OCI-LY3 (cell line): ENCODE results near the gene CSAG1.
"Not testable (repeated sequence)": the region's sequence is repeated elsewhere in the genome, so short reads cannot be mapped to it uniquely, and the experiment has no call there.

ENCODE experiments used
- H2AFZ ChIP-seq: fragments of 200-600, 300-600 bp; shearing (Covaris generic); 2 replicates; pipeline ENCODE4 v1.6.0; 2014; ENCODE audit warnings: antibody characterized with exemption, low read depth, low read length
- H3K27ac ChIP-seq: fragments of 200-600, 300-600 bp; sonication (generic); 2 replicates; pipeline ENCODE4 v1.5.1; 2014; ENCODE audit warnings: mild to moderate bottlenecking, low read length, moderate library complexity, mixed read lengths
- H3K27me3 ChIP-seq: fragments of 200-600, 300-600 bp; sonication (generic); 2 replicates; pipeline ENCODE4 v1.6.1; 2014; ENCODE audit warnings: low read depth, low read length, mixed read lengths
- H3K36me3 ChIP-seq: fragments of 200-600, 300-600 bp; sonication (generic); replicated peaks from 2 replicates; pipeline ENCODE3; 2014; ENCODE audit warnings: low read depth, low read length, mixed read lengths
- H3K4me1 ChIP-seq: fragments of 300-600, 200-600 bp; sonication (generic); 2 replicates; pipeline ENCODE4 v1.6.1; 2014; ENCODE audit warnings: low read length, mixed read lengths
- H3K4me2 ChIP-seq: fragments of 200-600, 300-600 bp; sonication (generic); 2 replicates; pipeline ENCODE4 v1.6.1; 2014; ENCODE audit warnings: low read length, mixed read lengths
- H3K4me3 ChIP-seq: fragments of 300-600, 200-600 bp; sonication (generic); 2 replicates; pipeline ENCODE4 v1.5.1; 2014; ENCODE audit warnings: antibody characterized with exemption, mild to moderate bottlenecking, low read length, moderate library complexity
- H3K79me2 ChIP-seq: fragments of 300-600, 200-600 bp; shearing (Covaris generic); 2 replicates; pipeline ENCODE4 v1.6.1; 2014; ENCODE audit warnings: mild to moderate bottlenecking, low read length, mixed read lengths
- H3K9ac ChIP-seq: fragments of 300-600, 200-600 bp; shearing (Covaris generic); 2 replicates; pipeline ENCODE4 v1.6.0; 2014; ENCODE audit warnings: mild to moderate bottlenecking, low read length, moderate library complexity
- H3K9me3 ChIP-seq: fragments of 200-600, 300-600 bp; shearing (Covaris generic); 2 replicates; pipeline ENCODE4 v1.6.1; 2014; ENCODE audit warnings: low read length, mixed read lengths; ENCODE audit not compliant: insufficient read depth
- H4K20me1 ChIP-seq: fragments of 200-600, 300-600 bp; sonication (generic); 2 replicates; pipeline ENCODE4 v1.6.1; 2016; ENCODE audit warnings: low read length, mixed read lengths; ENCODE audit not compliant: insufficient read depth
- CTCF ChIP-seq: fragments of 200-600, 300-600 bp; sonication (generic); IDR thresholded peaks from 2 replicates; pipeline ENCODE4 v1.5.1; 2014; ENCODE audit warnings: antibody characterized with exemption, low read length, low read depth
- EZH2phosphoT487 ChIP-seq: fragments of 200-600 bp; shearing (Covaris generic); IDR thresholded peaks from 2 replicates; pipeline ENCODE4 v1.6.1; 2018; ENCODE audit warnings: antibody characterized with exemption, mixed run types, low read depth

CSAG1 gene

GRCh38 chrX:152725409-152725808 lies 8.1 kb downstream of the CSAG1 start:
- H4K20me1 ChIP-seq: no peaks in the 10 kb centered on the region
- no peaks in the 10 kb centered on the region for H3K36me3 ChIP-seq
- no peaks in the 10 kb centered on the region for H3K27me3 ChIP-seq
- H3K9me3 ChIP-seq: no peaks in the 10 kb centered on the region
- no peak for TF ChIP-seq EZH2phosphoT487
- TF ChIP-seq CTCF: no peak
- H3K4me2 ChIP-seq: no peak overlapping the region
- H3K4me3 ChIP-seq: no peak overlapping the region
- no peak overlapping the region for H3K27ac ChIP-seq
- no peaks in the 10 kb centered on the region for H3K4me1 ChIP-seq
- H3K79me2 ChIP-seq: no peaks in the 10 kb centered on the region
- H2AFZ ChIP-seq: no peak overlapping the region
- no peak overlapping the region for H3K9ac ChIP-seq

- H3K27ac ChIP-seq, H4K20me1 ChIP-seq, H3K4me2 ChIP-seq, H3K27me3 ChIP-seq, H3K9me3 ChIP-seq, H3K4me3 ChIP-seq, H3K79me2 ChIP-seq, H3K9ac ChIP-seq, H3K4me1 ChIP-seq, H3K36me3 ChIP-seq, H2AFZ ChIP-seq: not testable (repeated sequence)
Measured at GRCh38 chrX:152713815-152714787, 19.4 kb downstream of the CSAG1 start, which contains the start of gene MAGEA2B. MAGEA2B (plus strand) TSS chrX:152714628; CDS start chrX:152717107, 2,479 bp downstream.

DNA sequence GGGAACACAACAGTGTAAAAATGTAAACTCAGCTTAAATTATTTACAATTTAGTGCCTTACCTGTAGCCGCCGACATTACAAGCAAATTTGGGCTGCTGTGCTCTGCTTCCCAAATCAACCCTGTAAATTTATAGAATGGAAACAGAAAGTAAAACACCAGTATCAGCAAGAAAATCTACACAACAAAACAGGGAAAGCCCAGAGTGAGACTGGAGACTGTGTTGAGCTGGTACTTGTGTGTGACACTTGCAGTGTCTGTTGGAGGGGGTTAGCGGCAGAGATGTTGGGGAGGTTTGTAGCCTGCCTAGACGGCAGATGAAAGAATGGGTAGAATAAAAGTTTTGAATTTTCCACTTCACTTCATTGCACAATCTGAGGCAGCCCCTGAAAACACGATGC lies 20.3 kb downstream of the CSAG1 start:
- not testable (repeated sequence) for H3K27ac ChIP-seq, H3K9ac ChIP-seq, H3K9me3 ChIP-seq, H3K27me3 ChIP-seq, H3K36me3 ChIP-seq, H3K4me2 ChIP-seq, H2AFZ ChIP-seq, H3K79me2 ChIP-seq, H4K20me1 ChIP-seq, H3K4me1 ChIP-seq, H3K4me3 ChIP-seq

DNA sequence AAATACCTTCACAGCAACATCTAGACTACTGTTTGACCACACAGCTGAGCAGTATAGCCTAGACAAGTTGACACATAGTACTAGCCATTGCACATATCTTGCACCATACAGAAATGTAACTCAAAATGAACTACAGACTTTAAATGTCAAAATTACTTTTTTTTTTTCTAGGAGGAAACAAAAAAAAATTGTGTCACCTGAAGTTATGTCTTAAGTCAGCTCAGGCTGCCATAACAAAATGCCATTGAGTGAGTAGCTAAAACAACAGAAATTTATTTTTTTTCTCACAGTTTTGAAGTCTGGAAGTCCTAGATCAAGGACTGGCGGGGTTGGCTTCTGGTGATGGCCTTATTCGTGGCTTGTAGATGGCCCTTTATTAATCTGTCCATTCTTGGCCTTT lies 24.3 kb downstream of the CSAG1 start, which contains the start of gene CSAG2:
TSS of gene CSAG2 (minus strand) at position 101 of the 400 bp plus-strand sequence. CDS start 161 bp downstream, outside the sequence.
- H3K27ac ChIP-seq, H3K79me2 ChIP-seq, H2AFZ ChIP-seq, H3K27me3 ChIP-seq, H3K9me3 ChIP-seq, H3K4me1 ChIP-seq, H3K36me3 ChIP-seq, H3K9ac ChIP-seq, H3K4me2 ChIP-seq, H4K20me1 ChIP-seq, H3K4me3 ChIP-seq: not testable (repeated sequence)

DNA sequence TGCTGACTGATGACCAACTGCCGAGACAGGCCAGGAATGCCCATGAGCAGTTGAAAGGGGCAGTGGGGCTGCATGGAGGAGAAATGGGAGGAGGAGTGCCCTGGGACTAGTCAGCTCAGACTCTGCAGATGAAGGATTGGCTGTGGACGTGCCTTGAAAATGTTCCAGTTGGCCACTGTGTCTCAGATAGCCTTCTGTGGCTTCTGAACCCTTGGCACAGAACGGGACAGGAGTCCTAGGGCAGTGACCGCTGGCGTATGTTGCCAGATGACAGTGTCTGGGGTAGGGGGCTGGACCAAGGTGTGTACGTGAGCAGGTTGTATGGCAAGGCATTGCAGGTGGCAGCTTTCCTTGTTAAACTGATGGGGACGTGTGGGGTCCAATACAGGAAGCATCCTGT lies 27.0 kb downstream of the CSAG1 start:
- H3K9ac ChIP-seq, H2AFZ ChIP-seq, H3K36me3 ChIP-seq, H3K27ac ChIP-seq, H3K79me2 ChIP-seq, H3K27me3 ChIP-seq, H3K4me1 ChIP-seq, H3K4me3 ChIP-seq, H4K20me1 ChIP-seq, H3K9me3 ChIP-seq, H3K4me2 ChIP-seq: not testable (repeated sequence)

DNA sequence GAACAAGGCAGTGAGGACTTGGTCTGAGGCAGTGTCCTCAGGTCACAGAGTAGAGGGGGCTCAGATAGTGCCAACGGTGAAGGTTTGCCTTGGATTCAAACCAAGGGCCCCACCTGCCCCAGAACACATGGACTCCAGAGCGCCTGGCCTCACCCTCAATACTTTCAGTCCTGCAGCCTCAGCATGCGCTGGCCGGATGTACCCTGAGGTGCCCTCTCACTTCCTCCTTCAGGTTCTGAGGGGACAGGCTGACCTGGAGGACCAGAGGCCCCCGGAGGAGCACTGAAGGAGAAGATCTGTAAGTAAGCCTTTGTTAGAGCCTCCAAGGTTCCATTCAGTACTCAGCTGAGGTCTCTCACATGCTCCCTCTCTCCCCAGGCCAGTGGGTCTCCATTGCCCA lies 33.1 kb downstream of the CSAG1 start:
- H3K4me2 ChIP-seq, H3K79me2 ChIP-seq, H3K9ac ChIP-seq, H3K9me3 ChIP-seq, H3K27ac ChIP-seq, H2AFZ ChIP-seq, H3K4me3 ChIP-seq, H3K4me1 ChIP-seq, H4K20me1 ChIP-seq, H3K27me3 ChIP-seq, H3K36me3 ChIP-seq: not testable (repeated sequence)

- not testable (repeated sequence) for H3K27me3 ChIP-seq, H4K20me1 ChIP-seq, H3K9ac ChIP-seq, H2AFZ ChIP-seq, H3K79me2 ChIP-seq, H3K4me3 ChIP-seq, H3K36me3 ChIP-seq, H3K4me1 ChIP-seq, H3K4me2 ChIP-seq, H3K9me3 ChIP-seq, H3K27ac ChIP-seq
Measured at GRCh38 chrX:152697952-152698931, 35.3 kb downstream of the CSAG1 start, which contains the start of gene MAGEA3. MAGEA3 (plus strand) TSS chrX:152698794; CDS start chrX:152700833, 2,039 bp downstream.

DNA sequence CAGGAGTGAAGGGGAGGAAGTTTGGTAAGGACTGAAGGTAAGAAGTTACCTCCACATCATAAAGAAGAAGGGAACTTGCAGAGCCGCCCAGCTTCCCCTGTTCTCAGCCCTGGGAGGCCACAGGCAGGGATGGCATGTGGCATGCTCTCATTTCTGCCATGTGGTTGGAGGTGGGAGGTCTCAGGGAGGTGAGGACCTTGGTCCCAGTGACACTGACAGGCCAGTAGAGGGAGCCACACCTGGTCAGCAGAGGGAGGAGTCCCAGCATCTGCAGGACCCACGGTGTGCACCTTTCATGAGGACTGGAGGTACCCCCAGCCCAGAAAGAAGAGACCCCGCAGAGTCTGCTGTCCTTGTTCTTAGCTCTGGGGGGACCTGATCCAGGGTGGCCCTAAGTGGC lies 52.5 kb downstream of the CSAG1 start:
- not testable (repeated sequence) for H3K36me3 ChIP-seq, H3K9ac ChIP-seq, H3K4me1 ChIP-seq, H3K27ac ChIP-seq, H3K4me2 ChIP-seq, H3K79me2 ChIP-seq, H3K4me3 ChIP-seq, H2AFZ ChIP-seq, H4K20me1 ChIP-seq, H3K9me3 ChIP-seq, H3K27me3 ChIP-seq
